H9 (cell line): ENCODE data around the gene FOXL1. TPM values are rescaled to one million over a fixed set of nuclear protein-coding genes. Genes with fewer than 3 reads are reported as not detected.

Experiments
- DNase-seq: peaks from one replicate; pipeline ENCODE4 v3.0.0-alpha.2; 2017
- H2AFZ ChIP-seq: one replicate; pipeline ENCODE4 v1.6.1; 2013; ENCODE audit warnings: mild to moderate bottlenecking, low read length, control low read depth, moderate library complexity
- H2AK5ac ChIP-seq: 2 replicates; pipeline ENCODE4 v1.6.1; 2013; ENCODE audit warnings: low read length, control low read depth, mixed read lengths; ENCODE audit not compliant: insufficient read length
- H2BK120ac ChIP-seq: one replicate; pipeline ENCODE4 v1.6.1; 2013; ENCODE audit warnings: low read depth, mild to moderate bottlenecking, low read length, control low read depth, inconsistent platforms; ENCODE audit not compliant: poor library complexity, severe bottlenecking
- H2BK12ac ChIP-seq: 2 replicates; pipeline ENCODE4 v1.6.1; 2013; ENCODE audit warnings: low read length, control low read depth, mixed read lengths, low read depth; ENCODE audit not compliant: insufficient read length
- H2BK15ac ChIP-seq: 2 replicates; pipeline ENCODE4 v1.6.1; 2013; ENCODE audit warnings: low read depth, low read length, control low read depth
- H2BK20ac ChIP-seq: one replicate; pipeline ENCODE4 v1.6.1; 2013; ENCODE audit warnings: low read depth, mild to moderate bottlenecking, low read length, control low read depth, inconsistent platforms; ENCODE audit not compliant: poor library complexity, severe bottlenecking
- H2BK5ac ChIP-seq: 2 replicates; pipeline ENCODE4 v1.6.1; 2013; ENCODE audit warnings: low read length, control low read depth, mixed read lengths; ENCODE audit not compliant: insufficient read length
- H3K14ac ChIP-seq: 2 replicates; pipeline ENCODE4 v1.6.1; 2013; ENCODE audit warnings: low read length, control low read depth; ENCODE audit not compliant: insufficient read depth
- H3K18ac ChIP-seq: 2 replicates; pipeline ENCODE4 v1.6.1; 2013; ENCODE audit warnings: low read depth, mild to moderate bottlenecking, mixed read lengths, low read length, control low read depth; ENCODE audit not compliant: insufficient read length
- H3K23ac ChIP-seq: 2 replicates; pipeline ENCODE4 v1.6.1; 2013; ENCODE audit warnings: low read length, control low read depth, mixed read lengths, low read depth; ENCODE audit not compliant: insufficient read length
- H3K23me2 ChIP-seq: 2 replicates; pipeline ENCODE4 v1.6.1; 2013; ENCODE audit warnings: low read depth, mild to moderate bottlenecking, mixed read lengths, low read length, control low read depth; ENCODE audit not compliant: insufficient read length, poor library complexity, severe bottlenecking
- H3K27ac ChIP-seq: 2 replicates; pipeline ENCODE4 v1.5.1; 2013; ENCODE audit warnings: low read length, control low read depth, mixed read lengths, low read depth; ENCODE audit not compliant: insufficient read length
- H3K27me3 ChIP-seq: 2 replicates; pipeline ENCODE4 v1.6.1; 2013; ENCODE audit warnings: low read length, control low read depth, inconsistent platforms; ENCODE audit not compliant: insufficient read depth
- H3K4ac ChIP-seq: 2 replicates; pipeline ENCODE4 v1.6.1; 2013; ENCODE audit warnings: low read depth, mild to moderate bottlenecking, control low read depth, inconsistent platforms, low read length, moderate library complexity
- H3K4me1 ChIP-seq: 2 replicates; pipeline ENCODE4 v1.6.1; 2013; ENCODE audit warnings: low read length, control low read depth, inconsistent platforms; ENCODE audit not compliant: insufficient read depth
- H3K4me2 ChIP-seq: 2 replicates; pipeline ENCODE4 v1.6.1; 2013; ENCODE audit warnings: low read length, control low read depth, mixed read lengths; ENCODE audit not compliant: insufficient read length, insufficient read depth
- H3K56ac ChIP-seq: 2 replicates; pipeline ENCODE4 v1.6.1; 2013; ENCODE audit warnings: low read depth, mild to moderate bottlenecking, mixed read lengths, low read length, control low read depth; ENCODE audit not compliant: insufficient read length
- H3K79me1 ChIP-seq: 2 replicates; pipeline ENCODE4 v1.6.1; 2013; ENCODE audit warnings: low read depth, mild to moderate bottlenecking, moderate library complexity, low read length, control low read depth, inconsistent platforms; ENCODE audit not compliant: insufficient read depth, poor library complexity, severe bottlenecking
- H3K79me2 ChIP-seq: 2 replicates; pipeline ENCODE4 v1.6.1; 2013; ENCODE audit warnings: low read length, control low read depth, inconsistent platforms; ENCODE audit not compliant: insufficient read depth
- H3K9ac ChIP-seq: 2 replicates; pipeline ENCODE4 v1.6.1; 2013; ENCODE audit warnings: low read length, control low read depth, mixed read lengths; ENCODE audit not compliant: insufficient read length; ENCODE audit errors: extremely low read depth
- H3K9me3 ChIP-seq: one replicate; pipeline ENCODE4 v1.6.1; 2013; ENCODE audit warnings: low read depth, low read length, inconsistent platforms; ENCODE audit not compliant: control insufficient read depth
- H3T11ph ChIP-seq: one replicate; pipeline ENCODE4 v1.6.1; 2013; ENCODE audit warnings: mild to moderate bottlenecking, low read length, control low read depth, inconsistent platforms
- H4K20me1 ChIP-seq: one replicate; pipeline ENCODE4 v1.6.1; 2013; ENCODE audit not compliant: control insufficient read depth, insufficient read length, insufficient read depth
- H4K5ac ChIP-seq: 2 replicates; pipeline ENCODE4 v1.6.1; 2013; ENCODE audit warnings: low read depth, mild to moderate bottlenecking, mixed read lengths, low read length, control low read depth; ENCODE audit not compliant: insufficient read length
- H4K8ac ChIP-seq: replicated peaks from 2 replicates; pipeline ENCODE4 v1.6.1; 2013; ENCODE audit warnings: low read length, control low read depth, mixed read lengths, low read depth; ENCODE audit not compliant: insufficient read length
- H4K91ac ChIP-seq: 2 replicates; pipeline ENCODE4 v1.6.1; 2013; ENCODE audit warnings: low read depth, mild to moderate bottlenecking, moderate library complexity, mixed read lengths, low read length, control low read depth; ENCODE audit not compliant: insufficient read length
- H3K27ac Mint-ChIP-seq, 3 experiments: 2 replicates in 2 of 3; 3 replicates in 1 of 3; pipeline ENCODE4 v1.8.0; 2020 to 2021; ENCODE audit warnings: mixed read lengths in 3 of 3, mild to moderate bottlenecking in 1 of 3, moderate library complexity in 1 of 3
- H3K27me3 Mint-ChIP-seq: 2 replicates; pipeline ENCODE4 v1.8.0; 2021; ENCODE audit warnings: low read depth, mild to moderate bottlenecking, moderate library complexity, mixed read lengths
- H3K36me3 Mint-ChIP-seq, 3 experiments: 2 replicates in 2 of 3; 3 replicates in 1 of 3; pipeline ENCODE4 v1.8.0; 2020 to 2021; ENCODE audit warnings: low read depth in 3 of 3, mixed read lengths in 3 of 3; ENCODE audit not compliant: insufficient read depth in 1 of 3
- H3K4me1 Mint-ChIP-seq, 2 experiments: 2 replicates each; pipeline ENCODE4 v1.8.0; 2020; ENCODE audit warnings: mixed read lengths in 2 of 2
- H3K4me3 Mint-ChIP-seq, 2 experiments: 2 replicates in 1 of 2; 3 replicates in 1 of 2; pipeline ENCODE4 v1.8.0; 2020 to 2021; ENCODE audit warnings: mild to moderate bottlenecking in 2 of 2, mixed read lengths in 2 of 2, moderate library complexity in 1 of 2
- H3K9me3 Mint-ChIP-seq, 2 experiments: 2 replicates in 1 of 2; 3 replicates in 1 of 2; pipeline ENCODE4 v1.8.0; 2020; ENCODE audit warnings: mild to moderate bottlenecking in 2 of 2, mixed read lengths in 2 of 2, moderate library complexity in 1 of 2
- WGBS: extraction: QIAGEN DNeasy Blood & Tissue Kit; methylation state at CpG from one replicate; pipeline ENCODE4 v1.1.7; 2013; ENCODE audit warnings: missing lambda C conversion rate, low lambda C conversion rate, mixed read lengths; ENCODE audit not compliant: insufficient read length; ENCODE audit errors: extremely low coverage; 5-methylcytosine and 5-hydroxymethylcytosine counted together
- long read RNA-seq: library from polyadenylated mRNA; unstranded; transcript quantifications from one replicate; pipeline ENCODE4 v2.0.0, GENCODE V29; 2020
- total RNA-seq: library from RNA; stranded (reverse); gene quantifications from 2 replicates; pipeline ENCODE4 v1.2.1, GENCODE V29; 2021
- TF ChIP-seq, protein P1 (sequence below): fragments of 200-600 bp; sonication (generic); conservative IDR thresholded peaks from 3 replicates; pipeline ENCODE4 v1.8.0; 2021; ENCODE audit warnings: antibody characterized with exemption, mild to moderate bottlenecking

The FOXL1 gene
- 0.09 and 0.18 TPM in 2 replicates for total RNA-seq
- long read RNA-seq: 0 reads

DNA sequence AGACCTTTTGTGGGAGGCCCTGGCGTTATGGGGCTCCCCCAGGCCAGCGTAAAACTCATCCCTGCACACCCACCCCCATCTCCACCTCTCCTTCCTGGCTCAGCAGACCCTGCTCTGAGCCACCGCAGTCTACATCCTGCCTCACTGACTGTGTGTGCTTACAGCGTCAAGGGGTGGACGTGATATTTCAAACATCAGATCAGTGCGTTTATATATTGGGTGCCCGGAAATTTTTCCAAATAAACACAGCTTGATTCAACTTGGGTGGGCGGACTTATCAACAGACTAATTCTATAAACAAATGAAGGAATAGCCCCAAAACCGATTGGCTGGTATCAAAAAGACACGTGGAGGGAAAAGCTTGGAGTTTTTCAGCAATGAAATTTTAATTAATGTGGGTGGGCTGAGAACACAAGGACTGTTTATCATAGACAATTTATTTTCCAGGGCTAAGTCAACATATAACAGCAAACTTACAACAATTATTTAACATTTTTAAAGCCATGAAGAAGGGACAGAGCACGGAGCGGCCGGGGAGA lies at the start of gene FOXL1:
Gene FOXL1 (plus strand): TSS at position 489 of the 539 bp plus-strand sequence. CDS start 175 bp downstream, outside the sequence.
- Histone ChIP-seq H2BK5ac (no peak within 1 kb of the TSS), H4K5ac (no peak within 1 kb of the TSS), H2BK12ac (no peak within 1 kb of the TSS), H3K4me2 (peak within 1 kb of the TSS; percentile 54), H3K23ac (no peak within 1 kb of the TSS), H2AK5ac (no peak within 1 kb of the TSS), H3K9ac (no peak within 1 kb of the TSS), H3K4me1 (peaks cover 6% of the 10 kb centered on the region; the same call in 1 of the 2 replicates), H2BK20ac (no peak within 1 kb of the TSS), H2AFZ (no peak within 1 kb of the TSS), H3K23me2 (peaks cover 14% of the 10 kb centered on the region), H3K14ac (no peak within 1 kb of the TSS), H4K8ac (no peak within 1 kb of the TSS), H3K18ac (no peak within 1 kb of the TSS), H2BK15ac (no peak within 1 kb of the TSS; the same call in 1 of the 2 replicates), H3K27me3 (peaks cover 66% of the 10 kb centered on the region), H3T11ph (no peak within 1 kb of the TSS), H2BK120ac (no peak within 1 kb of the TSS), H3K27ac (no peak within 1 kb of the TSS), H3K56ac (no peak within 1 kb of the TSS), H3K4ac (no peak within 1 kb of the TSS), H4K20me1 (no peaks in the 10 kb centered on the region), H3K9me3 (no peaks in the 10 kb centered on the region), H3K79me1 (no peaks in the 10 kb centered on the region), H4K91ac (no peak within 1 kb of the TSS), H3K79me2 (no peaks in the 10 kb centered on the region)
- H3K4me1 Mint-ChIP-seq: peaks cover 37 to 44% of the 10 kb centered on the region in 2 experiments
- H3K36me3 Mint-ChIP-seq: peaks cover 0 to 1% (median 0%) of the 10 kb centered on the region in 3 experiments; a peak in 2 of 7 replicates
- H3K27ac Mint-ChIP-seq: peak within 1 kb of the TSS in 1 of 3 experiments; percentile 57; a peak in 1 of 7 replicates
- no CpG with 5 or more reads among the region's 13 CpGs for WGBS
- peaks cover 3 to 5% of the 10 kb centered on the region in 2 experiments; a peak in 3 of 5 replicates for H3K9me3 Mint-ChIP-seq
- peaks cover 93% of the 10 kb centered on the region for H3K27me3 Mint-ChIP-seq
- TF ChIP-seq, protein P1, sequence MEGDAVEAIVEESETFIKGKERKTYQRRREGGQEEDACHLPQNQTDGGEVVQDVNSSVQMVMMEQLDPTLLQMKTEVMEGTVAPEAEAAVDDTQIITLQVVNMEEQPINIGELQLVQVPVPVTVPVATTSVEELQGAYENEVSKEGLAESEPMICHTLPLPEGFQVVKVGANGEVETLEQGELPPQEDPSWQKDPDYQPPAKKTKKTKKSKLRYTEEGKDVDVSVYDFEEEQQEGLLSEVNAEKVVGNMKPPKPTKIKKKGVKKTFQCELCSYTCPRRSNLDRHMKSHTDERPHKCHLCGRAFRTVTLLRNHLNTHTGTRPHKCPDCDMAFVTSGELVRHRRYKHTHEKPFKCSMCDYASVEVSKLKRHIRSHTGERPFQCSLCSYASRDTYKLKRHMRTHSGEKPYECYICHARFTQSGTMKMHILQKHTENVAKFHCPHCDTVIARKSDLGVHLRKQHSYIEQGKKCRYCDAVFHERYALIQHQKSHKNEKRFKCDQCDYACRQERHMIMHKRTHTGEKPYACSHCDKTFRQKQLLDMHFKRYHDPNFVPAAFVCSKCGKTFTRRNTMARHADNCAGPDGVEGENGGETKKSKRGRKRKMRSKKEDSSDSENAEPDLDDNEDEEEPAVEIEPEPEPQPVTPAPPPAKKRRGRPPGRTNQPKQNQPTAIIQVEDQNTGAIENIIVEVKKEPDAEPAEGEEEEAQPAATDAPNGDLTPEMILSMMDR: no peak
- H3K4me3 Mint-ChIP-seq: peak within 1 kb of the TSS; percentile 71 to 94
- DNase-seq: no peak
